A172 (cell line): Measurements from ENCODE around the gene PRPSAP1. TPM values are rescaled to one million over a fixed set of nuclear protein-coding genes. Genes with fewer than 3 reads are reported as not detected.
A peak's percentile ranks its signal among the peaks of the same experiment; 100 is the strongest.

Experiments
- DNase-seq: peaks from one replicate; pipeline ENCODE4 v3.0.0-alpha.2; 2015; ENCODE audit warnings: low spot score
- total RNA-seq: library from RNA; depleted of rRNA; stranded (reverse); fragments of >200 nt; shearing (Covaris generic); gene quantifications from 2 replicates; pipeline ENCODE4 v1.2.3, GENCODE V29; 2014; rRNA removed

Gene PRPSAP1
- 33.8 and 49.7 TPM in 2 replicates for total RNA-seq

GRCh38 chr17:76353599-76354316 lies at the start of gene PRPSAP1:
Gene PRPSAP1 (minus strand): TSS chr17:76353916. CDS start chr17:76353703, 213 bp downstream.
- DNase-seq, result peak; percentile 86

- DNase-seq, result no peak
Observed at GRCh38 chr17:76402711-76403110, 49.0 kb upstream of the PRPSAP1 start.

GRCh38 chr17:76399175-76400172 lies 45.8 kb upstream of the PRPSAP1 start:
- DNase-seq, result no peak

- peak; percentile 64 for DNase-seq
Observed at GRCh38 chr17:76398523-76399174, 44.9 kb upstream of the PRPSAP1 start.

- peak; percentile 86 for DNase-seq
Observed at GRCh38 chr17:76397687-76398522, 44.2 kb upstream of the PRPSAP1 start.

- DNase-seq, result no peak
Observed at GRCh38 chr17:76397184-76397583, 43.5 kb upstream of the PRPSAP1 start.

GRCh38 chr17:76395980-76396379 lies 42.3 kb upstream of the PRPSAP1 start:
- DNase-seq, result no peak

GRCh38 chr17:76394166-76394565 lies 40.5 kb upstream of the PRPSAP1 start:
- DNase-seq, result no peak

- no peak for DNase-seq
Observed at GRCh38 chr17:76391200-76391715, 37.5 kb upstream of the PRPSAP1 start.

GRCh38 chr17:76390003-76390421 lies 36.3 kb upstream of the PRPSAP1 start:
- DNase-seq, result no peak

GRCh38 chr17:76388966-76389888 lies 35.5 kb upstream of the PRPSAP1 start:
- no peak for DNase-seq

- DNase-seq, result no peak
Observed at GRCh38 chr17:76386966-76387765, 33.5 kb upstream of the PRPSAP1 start.

- DNase-seq, result peak; percentile 81
Observed at GRCh38 chr17:76385892-76386786, 32.4 kb upstream of the PRPSAP1 start.

- DNase-seq, result peak; percentile 60
Observed at GRCh38 chr17:76384987-76385891, 31.5 kb upstream of the PRPSAP1 start.

- peak; percentile 33 for DNase-seq
Observed at GRCh38 chr17:76384222-76384986, 30.7 kb upstream of the PRPSAP1 start, which contains the start of gene SPHK1. Gene SPHK1 (plus strand): TSS chr17:76384609. CDS start chr17:76385645, 1,036 bp downstream.
